GOT3 (cell line): ENCODE data around the gene SRP68.
"Not testable (repeated sequence)": the region's sequence is repeated elsewhere in the genome, so short reads cannot be mapped to it uniquely, and the experiment has no call there.

ENCODE experiments used
- DNase-seq: peaks from one replicate; lab custom pipeline; 2025; ENCODE audit warnings: mixed read lengths; lab: John Stamatoyannopoulos, UW

SRP68 gene

GRCh38 chr17:76044475-76045007 is 27.8 kb downstream of the SRP68 start:
- not testable (repeated sequence) for DNase-seq

- not testable (repeated sequence) for DNase-seq
Measured at GRCh38 chr17:76042868-76043267, 29.4 kb downstream of the SRP68 start.

- DNase-seq, result no peak
Measured at GRCh38 chr17:76040376-76040775, 31.9 kb downstream of the SRP68 start.

- no peak for DNase-seq
Measured at GRCh38 chr17:76039121-76039520, 33.2 kb downstream of the SRP68 start.

- DNase-seq, result no peak
Measured at GRCh38 chr17:76038050-76038449, 34.3 kb downstream of the SRP68 start.

GRCh38 chr17:76036497-76037261 is 35.6 kb downstream of the SRP68 start:
- DNase-seq, result no peak

- no peak for DNase-seq
Measured at GRCh38 chr17:76034428-76035350, 37.6 kb downstream of the SRP68 start.

- no peak for DNase-seq
Measured at GRCh38 chr17:76033139-76033538, 39.2 kb downstream of the SRP68 start.

- DNase-seq, result no peak
Measured at GRCh38 chr17:76032780-76033108, 39.6 kb downstream of the SRP68 start.

- DNase-seq, result no peak
Measured at GRCh38 chr17:76032073-76032779, 40.1 kb downstream of the SRP68 start.

- DNase-seq, result no peak
Measured at GRCh38 chr17:76027159-76027839, 45.0 kb downstream of the SRP68 start, which contains the start of gene EVPL. EVPL (minus strand) TSS chr17:76027306; CDS start chr17:76027198, 108 bp downstream.

GRCh38 chr17:76026714-76027158 is 45.6 kb downstream of the SRP68 start:
- no peak for DNase-seq

GRCh38 chr17:76025294-76025693 is 47.0 kb downstream of the SRP68 start:
- DNase-seq, result no peak

GRCh38 chr17:76024353-76024752 is 48.0 kb downstream of the SRP68 start:
- no peak for DNase-seq

- no peak for DNase-seq
Measured at GRCh38 chr17:76023900-76024237, 48.4 kb downstream of the SRP68 start.

- no peak for DNase-seq
Measured at GRCh38 chr17:76022973-76023899, 49.1 kb downstream of the SRP68 start.

GRCh38 chr17:76022285-76022684 is 50.0 kb downstream of the SRP68 start:
- DNase-seq, result no peak

GRCh38 chr17:76019833-76020467 is 52.4 kb downstream of the SRP68 start:
- DNase-seq, result no peak

GRCh38 chr17:76018801-76019200 is 53.5 kb downstream of the SRP68 start:
- no peak for DNase-seq

- DNase-seq, result no peak
Measured at GRCh38 chr17:76018340-76018680, 54.0 kb downstream of the SRP68 start.
